Measurements from ENCODE around the gene BRAF.

DNA sequence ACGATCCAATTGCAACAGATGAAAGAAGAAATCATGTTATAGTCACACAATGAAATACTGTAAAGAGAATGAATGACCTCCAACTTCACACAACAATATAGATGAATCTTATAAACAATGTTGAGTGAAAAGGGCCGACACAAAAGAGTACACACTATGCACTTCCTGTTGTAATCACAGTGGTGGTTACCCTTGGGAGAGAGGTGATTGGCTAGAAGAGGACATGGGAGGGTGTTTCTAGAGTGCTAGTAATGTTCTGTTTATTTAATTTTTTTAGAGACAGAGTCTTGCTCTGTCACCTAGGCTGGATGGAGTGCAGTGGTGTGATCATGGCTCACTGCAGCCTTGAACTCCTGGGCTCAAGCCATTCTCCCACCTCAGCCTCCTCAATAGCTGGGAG lies 145.8 kb downstream of the BRAF start:
- TF ChIP-seq, protein P1, sequence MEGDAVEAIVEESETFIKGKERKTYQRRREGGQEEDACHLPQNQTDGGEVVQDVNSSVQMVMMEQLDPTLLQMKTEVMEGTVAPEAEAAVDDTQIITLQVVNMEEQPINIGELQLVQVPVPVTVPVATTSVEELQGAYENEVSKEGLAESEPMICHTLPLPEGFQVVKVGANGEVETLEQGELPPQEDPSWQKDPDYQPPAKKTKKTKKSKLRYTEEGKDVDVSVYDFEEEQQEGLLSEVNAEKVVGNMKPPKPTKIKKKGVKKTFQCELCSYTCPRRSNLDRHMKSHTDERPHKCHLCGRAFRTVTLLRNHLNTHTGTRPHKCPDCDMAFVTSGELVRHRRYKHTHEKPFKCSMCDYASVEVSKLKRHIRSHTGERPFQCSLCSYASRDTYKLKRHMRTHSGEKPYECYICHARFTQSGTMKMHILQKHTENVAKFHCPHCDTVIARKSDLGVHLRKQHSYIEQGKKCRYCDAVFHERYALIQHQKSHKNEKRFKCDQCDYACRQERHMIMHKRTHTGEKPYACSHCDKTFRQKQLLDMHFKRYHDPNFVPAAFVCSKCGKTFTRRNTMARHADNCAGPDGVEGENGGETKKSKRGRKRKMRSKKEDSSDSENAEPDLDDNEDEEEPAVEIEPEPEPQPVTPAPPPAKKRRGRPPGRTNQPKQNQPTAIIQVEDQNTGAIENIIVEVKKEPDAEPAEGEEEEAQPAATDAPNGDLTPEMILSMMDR (IDR thresholded peaks at IDR 0.05) = no peak
- TF ChIP-seq POLR2A (IDR thresholded peaks at IDR 0.05) = no peak

Data from lower leg skin (tissue), 3 donors.